Measurements from ENCODE around the gene MET. TPM values are rescaled to one million over a fixed set of nuclear protein-coding genes. Genes with fewer than 3 reads are reported as not detected.

Gene MET
- total and polyA plus RNA-seq, 10 of the 15 experiments (the other 5 are each of a cell fraction or from before 2014, with no cell fraction given), result 0.01 to 0.21 TPM; not detected in 8

DNA sequence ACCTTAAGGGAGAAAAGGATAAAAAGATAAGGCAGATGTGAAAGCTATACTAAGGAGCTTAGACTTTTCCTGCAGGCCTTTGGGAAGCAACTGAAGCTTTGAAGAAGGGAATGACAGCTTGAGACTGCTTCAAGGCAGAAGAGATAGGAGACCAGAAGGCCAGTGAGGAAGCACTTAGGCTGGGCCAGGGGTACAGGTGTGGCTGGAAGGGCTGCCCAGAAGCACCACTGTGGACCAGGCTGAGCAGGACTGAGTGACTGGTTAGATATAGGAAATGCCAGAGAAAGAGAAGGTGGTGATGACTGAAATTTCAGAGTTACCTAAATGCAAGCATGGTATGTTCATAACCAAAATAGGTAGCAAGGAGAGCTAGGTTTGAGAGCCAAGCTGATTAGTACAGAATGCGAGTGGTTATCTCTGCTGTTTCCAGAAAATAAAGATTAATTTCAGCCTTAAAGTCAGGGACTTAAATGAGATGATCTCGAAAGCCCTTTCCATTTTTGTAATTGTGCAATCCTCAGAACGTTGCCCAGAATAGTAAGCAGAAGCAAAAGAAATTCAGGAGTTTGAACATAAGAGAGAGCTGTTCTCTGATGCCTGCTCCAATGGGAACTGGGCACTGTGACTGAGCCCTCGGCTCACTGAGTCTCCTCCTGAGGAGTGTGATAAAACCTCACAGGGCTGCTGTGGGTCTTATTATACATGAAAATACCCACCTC lies 54.9 kb downstream of the MET start:
- Histone ChIP-seq H3K27ac (ENCODE audit: control insufficient read depth, insufficient read depth) (no peak overlapping the region), H2AFZ (ENCODE audit: control insufficient read depth, low read depth, low read length) (no peak overlapping the region), H3K9me3 (replicated peaks; ENCODE audit: control insufficient read depth, insufficient read depth, low read length) (no peaks in the 10 kb centered on the region), H3K36me3 (ENCODE audit: control insufficient read depth in 2 of 2, insufficient read depth in 2 of 2, low read length in 1 of 2) (no peaks in the 10 kb centered on the region), H3K27me3 (replicated peaks in 1 of 2; ENCODE audit: control insufficient read depth in 2 of 2, insufficient read depth in 2 of 2, low read length in 1 of 2) (peaks cover 1 to 10% of the 10 kb centered on the region in 2 experiments; a peak in 3 of 4 replicates), H4K20me1 (ENCODE audit: control insufficient read depth, insufficient read depth) (no peaks in the 10 kb centered on the region), H3K4me2 (ENCODE audit: control insufficient read depth, insufficient read depth) (no peak overlapping the region), H3K4me3 (no peak overlapping the region), H3K4me1 (ENCODE audit: control insufficient read depth, insufficient read depth, low read length) (no peaks in the 10 kb centered on the region), H3K79me2 (ENCODE audit: control insufficient read depth, insufficient read depth, low read length) (no peaks in the 10 kb centered on the region), H3K9ac (ENCODE audit: control insufficient read depth, insufficient read depth, low read length) (no peak overlapping the region)
- FAIRE-seq (no peak), DNase-seq (ENCODE audit: low read depth, low spot score) (no peak), ATAC-seq (no peak)
- ChIA-PET RAD21 (ENCODE audit: unreplicated experiment) (no interaction called here), CTCF (no interaction called here), SMC1A (ENCODE audit: uncharacterized antibody, unreplicated experiment) (interaction anchor here (0.8 to 1.0 kb wide), 2 partner anchors 53 to 89 kb away, joined by 3 read pairs; no protein-coding TSS in a partner anchor), POLR2A (no interaction called here)
- intact Hi-C loops (cut with micrococcal nuclease; ENCODE audit: unreplicated experiment), result no loop called here
- in situ Hi-C loops (cut with MboI), result no loop called here
- WGBS (ENCODE audit: insufficient coverage, insufficient replicate concordance, low lambda C conversion rate, missing lambda C conversion rate), result 34% methylated on average over 4 of the region's 4 CpGs
- no TSS peak for BruUV-seq (replicated peaks)
- no peak for TF ChIP-seq PML (IDR thresholded peaks at IDR 0.05; ENCODE audit: low read length)
- no peak for TF ChIP-seq PAX5 (IDR thresholded peaks at IDR 0.05; ENCODE audit: borderline replicate concordance, low read depth, low read length)
- no peak for TF ChIP-seq KLF5 (IDR thresholded peaks at IDR 0.05; ENCODE audit: partially characterized antibody)
- no peak for TF ChIP-seq CHD1 (IDR thresholded peaks at IDR 0.05; ENCODE audit: low read depth, low read length)
- TF ChIP-seq, protein P1, sequence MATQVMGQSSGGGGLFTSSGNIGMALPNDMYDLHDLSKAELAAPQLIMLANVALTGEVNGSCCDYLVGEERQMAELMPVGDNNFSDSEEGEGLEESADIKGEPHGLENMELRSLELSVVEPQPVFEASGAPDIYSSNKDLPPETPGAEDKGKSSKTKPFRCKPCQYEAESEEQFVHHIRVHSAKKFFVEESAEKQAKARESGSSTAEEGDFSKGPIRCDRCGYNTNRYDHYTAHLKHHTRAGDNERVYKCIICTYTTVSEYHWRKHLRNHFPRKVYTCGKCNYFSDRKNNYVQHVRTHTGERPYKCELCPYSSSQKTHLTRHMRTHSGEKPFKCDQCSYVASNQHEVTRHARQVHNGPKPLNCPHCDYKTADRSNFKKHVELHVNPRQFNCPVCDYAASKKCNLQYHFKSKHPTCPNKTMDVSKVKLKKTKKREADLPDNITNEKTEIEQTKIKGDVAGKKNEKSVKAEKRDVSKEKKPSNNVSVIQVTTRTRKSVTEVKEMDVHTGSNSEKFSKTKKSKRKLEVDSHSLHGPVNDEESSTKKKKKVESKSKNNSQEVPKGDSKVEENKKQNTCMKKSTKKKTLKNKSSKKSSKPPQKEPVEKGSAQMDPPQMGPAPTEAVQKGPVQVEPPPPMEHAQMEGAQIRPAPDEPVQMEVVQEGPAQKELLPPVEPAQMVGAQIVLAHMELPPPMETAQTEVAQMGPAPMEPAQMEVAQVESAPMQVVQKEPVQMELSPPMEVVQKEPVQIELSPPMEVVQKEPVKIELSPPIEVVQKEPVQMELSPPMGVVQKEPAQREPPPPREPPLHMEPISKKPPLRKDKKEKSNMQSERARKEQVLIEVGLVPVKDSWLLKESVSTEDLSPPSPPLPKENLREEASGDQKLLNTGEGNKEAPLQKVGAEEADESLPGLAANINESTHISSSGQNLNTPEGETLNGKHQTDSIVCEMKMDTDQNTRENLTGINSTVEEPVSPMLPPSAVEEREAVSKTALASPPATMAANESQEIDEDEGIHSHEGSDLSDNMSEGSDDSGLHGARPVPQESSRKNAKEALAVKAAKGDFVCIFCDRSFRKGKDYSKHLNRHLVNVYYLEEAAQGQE (IDR thresholded peaks at IDR 0.05; ENCODE audit: low read depth, low read length), result no peak
- TF ChIP-seq NFYB (IDR thresholded peaks at IDR 0.05; ENCODE audit: insufficient read depth, low read depth, low read length), result no peak
- no peak for TF ChIP-seq RAD21 (IDR thresholded peaks at IDR 0.05; ENCODE audit: insufficient read depth, low read depth, low read length)
- TF ChIP-seq, protein P2, sequence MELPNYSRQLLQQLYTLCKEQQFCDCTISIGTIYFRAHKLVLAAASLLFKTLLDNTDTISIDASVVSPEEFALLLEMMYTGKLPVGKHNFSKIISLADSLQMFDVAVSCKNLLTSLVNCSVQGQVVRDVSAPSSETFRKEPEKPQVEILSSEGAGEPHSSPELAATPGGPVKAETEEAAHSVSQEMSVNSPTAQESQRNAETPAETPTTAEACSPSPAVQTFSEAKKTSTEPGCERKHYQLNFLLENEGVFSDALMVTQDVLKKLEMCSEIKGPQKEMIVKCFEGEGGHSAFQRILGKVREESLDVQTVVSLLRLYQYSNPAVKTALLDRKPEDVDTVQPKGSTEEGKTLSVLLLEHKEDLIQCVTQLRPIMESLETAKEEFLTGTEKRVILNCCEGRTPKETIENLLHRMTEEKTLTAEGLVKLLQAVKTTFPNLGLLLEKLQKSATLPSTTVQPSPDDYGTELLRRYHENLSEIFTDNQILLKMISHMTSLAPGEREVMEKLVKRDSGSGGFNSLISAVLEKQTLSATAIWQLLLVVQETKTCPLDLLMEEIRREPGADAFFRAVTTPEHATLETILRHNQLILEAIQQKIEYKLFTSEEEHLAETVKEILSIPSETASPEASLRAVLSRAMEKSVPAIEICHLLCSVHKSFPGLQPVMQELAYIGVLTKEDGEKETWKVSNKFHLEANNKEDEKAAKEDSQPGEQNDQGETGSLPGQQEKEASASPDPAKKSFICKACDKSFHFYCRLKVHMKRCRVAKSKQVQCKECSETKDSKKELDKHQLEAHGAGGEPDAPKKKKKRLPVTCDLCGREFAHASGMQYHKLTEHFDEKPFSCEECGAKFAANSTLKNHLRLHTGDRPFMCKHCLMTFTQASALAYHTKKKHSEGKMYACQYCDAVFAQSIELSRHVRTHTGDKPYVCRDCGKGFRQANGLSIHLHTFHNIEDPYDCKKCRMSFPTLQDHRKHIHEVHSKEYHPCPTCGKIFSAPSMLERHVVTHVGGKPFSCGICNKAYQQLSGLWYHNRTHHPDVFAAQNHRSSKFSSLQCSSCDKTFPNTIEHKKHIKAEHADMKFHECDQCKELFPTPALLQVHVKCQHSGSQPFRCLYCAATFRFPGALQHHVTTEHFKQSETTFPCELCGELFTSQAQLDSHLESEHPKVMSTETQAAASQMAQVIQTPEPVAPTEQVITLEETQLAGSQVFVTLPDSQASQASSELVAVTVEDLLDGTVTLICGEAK (IDR thresholded peaks at IDR 0.05; ENCODE audit: borderline replicate concordance), result no peak
- TF ChIP-seq, protein P3, sequence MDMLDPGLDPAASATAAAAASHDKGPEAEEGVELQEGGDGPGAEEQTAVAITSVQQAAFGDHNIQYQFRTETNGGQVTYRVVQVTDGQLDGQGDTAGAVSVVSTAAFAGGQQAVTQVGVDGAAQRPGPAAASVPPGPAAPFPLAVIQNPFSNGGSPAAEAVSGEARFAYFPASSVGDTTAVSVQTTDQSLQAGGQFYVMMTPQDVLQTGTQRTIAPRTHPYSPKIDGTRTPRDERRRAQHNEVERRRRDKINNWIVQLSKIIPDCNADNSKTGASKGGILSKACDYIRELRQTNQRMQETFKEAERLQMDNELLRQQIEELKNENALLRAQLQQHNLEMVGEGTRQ (IDR thresholded peaks at IDR 0.05; ENCODE audit: borderline replicate concordance, low read depth, low read length), result no peak
- TF ChIP-seq, protein P4, sequence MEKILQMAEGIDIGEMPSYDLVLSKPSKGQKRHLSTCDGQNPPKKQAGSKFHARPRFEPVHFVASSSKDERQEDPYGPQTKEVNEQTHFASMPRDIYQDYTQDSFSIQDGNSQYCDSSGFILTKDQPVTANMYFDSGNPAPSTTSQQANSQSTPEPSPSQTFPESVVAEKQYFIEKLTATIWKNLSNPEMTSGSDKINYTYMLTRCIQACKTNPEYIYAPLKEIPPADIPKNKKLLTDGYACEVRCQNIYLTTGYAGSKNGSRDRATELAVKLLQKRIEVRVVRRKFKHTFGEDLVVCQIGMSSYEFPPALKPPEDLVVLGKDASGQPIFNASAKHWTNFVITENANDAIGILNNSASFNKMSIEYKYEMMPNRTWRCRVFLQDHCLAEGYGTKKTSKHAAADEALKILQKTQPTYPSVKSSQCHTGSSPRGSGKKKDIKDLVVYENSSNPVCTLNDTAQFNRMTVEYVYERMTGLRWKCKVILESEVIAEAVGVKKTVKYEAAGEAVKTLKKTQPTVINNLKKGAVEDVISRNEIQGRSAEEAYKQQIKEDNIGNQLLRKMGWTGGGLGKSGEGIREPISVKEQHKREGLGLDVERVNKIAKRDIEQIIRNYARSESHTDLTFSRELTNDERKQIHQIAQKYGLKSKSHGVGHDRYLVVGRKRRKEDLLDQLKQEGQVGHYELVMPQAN (conservative IDR thresholded peaks at IDR 0.05), result no peak
- TF ChIP-seq JUND (IDR thresholded peaks at IDR 0.05; ENCODE audit: low read depth, low read length), result no peak
- no peak for TF ChIP-seq EGR1 (IDR thresholded peaks at IDR 0.05; ENCODE audit: borderline replicate concordance in 1 of 2, low read depth in 2 of 2, low read length in 2 of 2)
